Measurements from ENCODE around the gene ABCA13. TPM values are rescaled to one million over a fixed set of nuclear protein-coding genes. Genes with fewer than 3 reads are reported as not detected.

ABCA13 gene
- total RNA-seq, 1 donor from 2014 or later: not detected

DNA sequence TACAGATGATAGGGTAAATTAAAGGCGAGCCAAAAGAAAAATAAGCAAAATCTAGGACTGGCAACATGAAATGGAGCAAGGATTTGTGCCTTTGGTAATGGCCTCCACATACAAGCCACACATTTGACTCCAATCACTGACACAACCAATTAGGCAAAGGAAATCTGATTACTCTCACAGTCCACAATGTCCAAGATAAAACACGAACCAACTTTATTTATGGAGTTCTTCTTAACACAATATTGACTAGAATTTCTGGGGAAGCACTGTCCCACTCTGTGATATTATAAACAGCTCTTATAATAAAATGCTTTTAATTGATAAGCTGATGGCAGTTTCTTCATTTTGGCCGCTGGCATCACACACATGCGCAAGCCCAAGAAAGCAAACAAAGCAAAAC is 334.2 kb downstream of the ABCA13 start:
- DNase-seq (ENCODE audit: low read depth in 2 of 2): no peak

DNA sequence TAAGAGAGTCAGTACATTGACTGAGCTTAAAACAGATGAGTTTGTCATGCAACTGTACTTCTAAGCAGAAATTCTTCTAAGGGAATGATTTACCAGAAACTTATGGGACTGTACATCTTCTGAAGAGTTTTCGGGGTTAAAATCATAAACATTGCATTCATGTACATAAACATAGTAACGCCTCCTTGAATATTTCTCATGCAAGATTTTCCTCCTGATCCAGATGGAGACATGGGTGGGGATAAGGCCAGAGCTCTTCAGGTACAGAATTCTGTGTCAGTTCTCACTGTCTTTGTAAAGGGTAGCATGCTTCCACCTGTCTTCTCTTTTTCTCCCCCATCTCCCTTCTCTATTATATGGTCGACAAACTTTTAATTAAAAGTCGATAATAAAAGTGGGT is 335.3 kb downstream of the ABCA13 start:
- DNase-seq (ENCODE audit: low read depth in 2 of 2): no peak

DNA sequence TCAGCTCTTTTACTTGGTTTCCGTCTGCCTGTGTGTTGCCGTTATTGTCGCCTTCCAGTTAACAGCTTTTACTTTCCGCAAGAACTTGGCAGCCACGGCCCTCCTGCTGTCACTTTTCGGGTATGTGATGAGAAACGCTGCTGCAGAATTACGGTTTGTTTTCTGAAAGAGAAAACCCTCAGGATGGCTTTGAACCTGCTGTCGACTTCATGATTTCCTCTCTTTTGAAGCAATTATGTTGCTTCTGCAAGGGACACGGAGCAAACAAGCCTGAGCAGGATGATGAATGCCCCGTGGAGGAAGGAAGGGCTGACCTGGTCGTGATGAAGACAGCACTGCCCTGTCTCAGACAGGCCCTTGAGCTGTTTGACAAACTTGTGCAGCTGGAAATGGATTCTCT is 339.8 kb downstream of the ABCA13 start:
- no peak for DNase-seq (ENCODE audit: low read depth in 2 of 2)

DNA sequence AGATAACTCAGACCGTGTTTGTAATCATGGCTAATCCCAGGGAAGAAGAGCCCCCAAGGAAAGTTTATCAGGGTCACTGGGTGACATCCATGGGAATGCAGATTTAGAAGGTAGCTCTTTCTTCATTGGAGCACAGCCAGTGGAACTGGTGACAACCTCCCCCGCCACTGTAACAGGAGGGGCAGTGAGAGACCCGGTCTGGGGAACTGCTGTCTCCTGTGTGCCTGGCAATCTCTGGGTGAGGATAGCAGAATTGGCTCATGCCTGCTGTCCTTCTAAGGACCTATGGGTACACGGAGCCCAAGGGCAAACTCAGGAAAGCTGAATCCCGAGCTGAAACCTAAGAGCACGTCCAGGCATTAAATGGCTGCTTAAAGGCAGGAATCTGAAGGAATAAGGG is 341.6 kb downstream of the ABCA13 start:
- no peak for DNase-seq (ENCODE audit: low read depth in 2 of 2)

DNA sequence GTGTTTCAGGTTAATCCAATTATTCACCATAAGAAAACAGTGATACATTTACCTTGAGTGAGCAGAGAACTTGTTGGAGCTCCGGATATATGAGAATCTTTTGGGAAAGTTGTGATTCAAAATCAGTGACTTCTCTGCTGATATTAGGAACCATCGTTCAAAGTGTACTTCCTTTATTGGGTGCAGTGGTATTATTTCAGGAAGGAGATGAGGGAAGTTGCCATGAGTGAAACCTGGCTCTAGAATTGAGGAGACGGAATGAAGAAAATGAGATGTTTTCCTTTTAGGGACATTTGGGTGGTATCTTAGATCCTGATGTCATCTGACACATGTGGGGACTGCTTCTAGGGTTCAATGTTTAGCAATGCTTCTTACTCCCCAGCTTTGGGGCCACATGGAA is 343.9 kb downstream of the ABCA13 start:
- no peak for DNase-seq (ENCODE audit: low read depth in 2 of 2)

DNA sequence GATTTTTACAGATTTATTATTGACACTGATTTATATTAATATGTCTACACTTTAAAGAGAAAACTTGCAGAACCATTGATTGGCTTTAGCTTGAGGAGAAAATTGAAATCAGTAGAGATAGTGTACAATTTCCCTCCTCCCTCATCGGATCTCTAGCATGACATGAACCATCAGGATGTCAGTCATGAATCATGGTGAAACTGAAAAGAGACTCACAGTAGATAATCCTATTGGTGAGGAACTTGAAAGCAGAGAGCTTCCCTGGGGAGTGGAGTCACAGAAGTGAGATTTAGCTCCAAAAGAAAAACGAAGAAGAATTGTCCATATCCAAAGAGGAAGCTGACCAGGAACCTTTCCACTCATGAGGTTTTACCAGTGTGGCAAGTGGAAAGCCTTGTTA is 346.8 kb downstream of the ABCA13 start:
- no peak for DNase-seq (ENCODE audit: low read depth in 2 of 2)

DNA sequence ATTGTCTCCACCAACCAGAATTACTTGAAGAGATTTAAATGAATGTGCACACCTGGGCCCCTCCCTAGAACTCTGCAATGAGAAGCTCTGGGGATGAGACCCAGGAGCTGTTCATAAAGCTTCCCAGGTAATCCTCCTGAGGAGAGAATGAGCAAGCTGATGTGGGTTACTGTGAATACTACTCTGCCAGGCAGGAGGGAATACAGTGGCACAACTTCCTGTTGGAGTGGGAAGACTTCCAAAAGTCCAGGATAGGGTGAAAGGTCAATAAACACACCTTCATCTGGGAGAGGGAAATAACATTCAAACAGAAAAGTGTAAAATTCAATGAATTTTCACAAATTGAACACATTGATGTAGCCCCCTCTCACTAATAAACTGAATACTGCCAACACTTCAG is 351.4 kb downstream of the ABCA13 start:
- no peak for DNase-seq (ENCODE audit: low read depth in 2 of 2)

DNA sequence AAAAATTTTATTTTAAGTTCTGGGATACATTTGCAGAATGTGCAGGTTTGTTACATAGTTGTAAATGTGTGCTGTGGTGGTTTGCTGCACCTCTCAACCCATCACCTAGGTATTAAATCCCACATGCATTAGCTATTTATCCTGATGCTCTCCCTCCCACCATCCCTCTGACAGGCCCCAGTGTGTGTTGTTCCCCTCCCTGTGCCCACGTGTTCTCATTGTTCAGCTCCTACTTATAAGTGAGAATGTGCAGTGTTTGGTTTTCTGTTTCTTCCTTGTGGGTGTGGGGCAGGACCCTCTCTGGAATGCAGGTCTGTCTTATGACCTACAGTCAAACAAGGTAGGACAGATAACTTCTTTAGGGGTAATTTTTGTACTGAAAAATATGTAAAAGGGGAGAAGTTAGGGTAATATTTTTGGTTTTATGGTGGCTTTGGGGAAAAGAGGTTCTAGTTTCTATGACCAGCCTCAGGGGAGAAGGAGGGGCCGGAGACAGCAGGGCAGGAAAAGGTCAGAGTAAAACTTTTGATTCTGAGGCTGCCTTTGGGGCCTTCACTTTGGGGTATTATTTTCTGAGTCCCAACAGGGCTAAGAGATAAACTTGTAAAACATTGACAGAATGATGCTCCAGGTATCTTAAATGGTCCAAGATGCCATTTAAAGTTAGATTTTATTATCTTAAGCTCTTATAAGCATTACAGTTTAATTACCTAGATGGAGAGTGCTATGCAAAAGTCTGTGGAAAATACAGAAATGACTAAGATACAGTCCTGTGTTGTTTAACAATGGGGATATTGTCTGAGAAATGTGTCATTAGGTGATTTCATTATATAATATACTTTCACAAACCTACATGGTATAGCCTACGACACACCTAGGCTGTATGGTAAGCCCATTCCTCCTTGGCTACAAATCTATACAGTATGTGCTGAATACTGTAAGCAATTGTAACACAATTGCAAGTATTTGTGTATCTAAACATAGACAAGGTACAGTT is 354.8 kb downstream of the ABCA13 start:
- no peak for DNase-seq (ENCODE audit: low read depth in 2 of 2)

DNA sequence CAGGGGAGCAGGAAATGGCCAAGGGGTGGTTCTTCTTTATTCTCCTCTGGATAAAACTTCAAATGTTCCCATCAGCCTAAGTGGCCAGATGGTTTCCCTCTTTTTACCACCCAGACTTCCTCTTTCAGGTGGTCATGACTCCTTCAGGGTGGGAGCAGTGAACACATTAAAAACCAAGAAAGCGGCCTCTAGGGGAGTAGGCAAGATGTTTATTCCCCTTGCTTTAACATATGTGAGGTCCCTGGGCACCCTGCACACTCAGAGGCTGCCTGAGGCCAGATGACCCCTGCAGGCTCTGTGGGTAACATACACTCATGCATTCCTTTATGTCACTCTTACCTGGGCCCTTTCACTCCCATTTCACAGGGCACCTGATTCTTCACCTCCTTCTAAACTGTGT is 357.4 kb downstream of the ABCA13 start:
- DNase-seq (ENCODE audit: low read depth in 2 of 2): no peak

DNA sequence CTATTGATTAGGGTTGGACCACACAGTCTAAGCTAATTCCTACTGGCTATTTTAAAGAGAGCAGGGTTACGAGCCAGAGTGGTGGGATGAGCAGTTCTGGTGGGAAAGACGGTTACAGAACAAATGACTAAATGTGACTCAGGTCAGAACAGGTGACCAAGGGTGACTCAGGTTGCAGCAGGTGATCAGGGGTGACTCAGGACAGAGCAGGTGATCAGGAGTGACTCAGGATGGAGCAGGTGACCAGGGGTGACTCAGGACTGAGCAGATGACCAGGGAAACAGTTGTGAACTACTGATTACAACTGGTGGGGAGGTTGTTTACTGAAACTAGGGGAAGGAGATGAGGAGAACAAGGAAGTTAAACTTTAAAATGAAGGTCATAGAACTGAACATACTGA is 366.3 kb downstream of the ABCA13 start:
- no peak for DNase-seq (ENCODE audit: low read depth in 2 of 2)

DNA sequence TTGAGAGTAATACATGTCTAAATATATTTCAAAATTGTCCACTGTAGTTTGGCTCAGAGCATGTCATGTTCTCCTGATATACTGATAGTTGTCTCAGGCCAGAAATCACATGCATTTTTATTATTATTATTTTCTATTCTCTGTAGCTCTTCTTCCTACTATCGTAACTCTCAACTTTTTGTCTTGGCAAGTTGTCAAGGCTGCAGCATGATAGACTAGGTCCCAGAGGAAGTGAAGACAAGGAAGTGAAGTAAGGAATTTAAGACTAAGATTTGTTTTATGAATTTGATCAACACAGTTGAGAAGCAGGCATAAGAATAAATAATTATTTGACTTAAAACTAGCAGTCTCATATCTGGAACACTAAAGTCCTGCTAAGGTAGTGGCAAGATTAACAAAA is 369.5 kb downstream of the ABCA13 start:
- no peak for DNase-seq (ENCODE audit: low read depth in 2 of 2)

DNA sequence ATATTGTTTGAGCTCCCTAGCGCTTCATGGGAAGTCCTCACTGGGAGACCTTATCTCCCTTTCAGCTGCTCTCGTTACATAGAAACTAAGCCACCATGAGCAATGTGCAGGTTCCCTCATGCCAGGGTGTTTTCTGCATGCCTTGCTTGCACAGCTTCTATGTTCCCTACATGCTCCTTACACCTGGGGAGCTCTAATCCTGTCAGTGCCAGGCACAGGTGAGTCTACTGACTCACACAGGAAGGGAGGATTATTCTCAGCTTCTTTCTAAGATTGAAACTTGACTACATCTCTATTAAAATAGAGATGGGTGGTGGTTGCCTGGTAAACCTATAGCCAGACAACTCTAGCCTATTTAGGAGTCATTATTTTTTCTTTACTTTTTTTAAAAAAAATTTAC is 377.4 kb downstream of the ABCA13 start:
- DNase-seq (ENCODE audit: low read depth in 2 of 2): no peak

DNA sequence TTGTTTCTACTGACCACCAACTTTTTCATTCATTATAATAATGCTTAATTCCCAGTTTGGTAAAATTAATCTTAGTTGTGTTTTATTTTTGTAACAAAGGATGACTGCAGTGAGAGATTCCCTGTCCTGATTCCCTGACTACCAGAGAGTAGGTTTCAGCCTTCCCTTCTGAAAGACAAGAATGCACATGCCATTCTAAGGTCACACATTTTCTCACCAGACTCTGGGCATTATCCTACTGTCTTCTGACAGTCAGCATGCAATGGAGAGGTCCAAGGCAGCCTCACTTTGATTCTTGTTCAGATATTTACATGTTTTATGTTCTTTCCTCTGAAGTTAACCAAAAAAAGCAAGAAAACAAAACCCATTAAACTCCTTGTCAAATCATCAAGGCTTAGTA is 380.4 kb downstream of the ABCA13 start:
- no peak for DNase-seq (ENCODE audit: low read depth in 2 of 2)

DNA sequence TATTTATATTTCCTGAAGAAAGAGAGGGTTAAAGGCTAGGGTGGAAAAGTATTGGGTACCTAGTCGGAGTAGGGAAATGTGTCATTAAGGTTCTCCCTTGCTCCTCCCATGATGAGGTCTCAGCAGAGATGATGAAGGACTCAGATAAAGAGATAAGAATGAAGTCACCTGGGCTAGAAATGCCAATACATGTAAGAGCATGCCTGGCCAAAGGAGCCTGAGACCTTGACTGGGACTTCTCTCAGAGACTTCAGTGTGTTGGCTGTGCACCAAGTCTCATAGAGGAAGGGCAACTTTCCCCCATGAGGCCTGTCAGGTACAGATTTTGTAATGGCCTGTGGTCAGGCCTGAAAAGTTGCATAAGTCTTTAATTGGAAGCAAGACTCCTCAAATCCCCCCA is 392.1 kb downstream of the ABCA13 start:
- no peak for DNase-seq (ENCODE audit: low read depth in 2 of 2)

DNA sequence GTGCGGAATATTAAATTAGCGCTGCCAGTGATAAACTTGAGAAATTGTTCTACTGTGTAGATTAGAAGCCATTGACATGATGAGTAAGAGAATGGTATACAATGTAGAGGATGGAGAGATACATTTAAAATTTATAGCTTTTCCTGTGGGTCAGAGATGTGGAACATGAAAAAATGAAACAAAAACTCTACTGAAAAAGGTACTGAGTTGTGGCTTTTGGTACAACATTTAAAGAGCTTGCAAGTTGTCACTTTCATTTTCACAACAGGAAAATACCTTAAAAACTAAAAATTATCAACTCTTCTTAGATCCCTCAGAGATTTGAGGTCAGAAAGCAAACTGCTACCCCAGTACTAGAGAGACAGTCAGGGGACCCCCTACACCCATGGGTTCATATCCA is 404.3 kb downstream of the ABCA13 start:
- no peak for DNase-seq (ENCODE audit: low read depth in 2 of 2)

DNA sequence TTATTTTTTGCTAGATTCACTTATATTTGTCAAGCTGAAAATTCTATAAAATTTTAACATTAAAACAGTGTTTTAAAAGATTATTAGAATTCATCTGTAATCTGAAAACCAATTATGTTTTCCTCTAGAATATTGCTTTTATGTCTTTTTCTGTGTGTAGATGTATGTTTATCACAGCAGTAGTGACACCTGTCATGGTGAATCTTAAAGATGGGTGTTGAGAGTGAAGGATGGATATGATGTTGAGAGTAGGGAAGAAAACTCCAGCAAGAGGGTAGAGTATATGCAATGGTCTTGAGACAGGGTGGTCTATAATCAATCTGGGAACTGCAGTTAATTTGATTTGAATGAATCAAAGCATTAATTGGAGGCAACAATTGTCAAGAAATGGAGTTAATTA is 416.2 kb downstream of the ABCA13 start:
- DNase-seq (ENCODE audit: low read depth in 2 of 2): no peak

DNA sequence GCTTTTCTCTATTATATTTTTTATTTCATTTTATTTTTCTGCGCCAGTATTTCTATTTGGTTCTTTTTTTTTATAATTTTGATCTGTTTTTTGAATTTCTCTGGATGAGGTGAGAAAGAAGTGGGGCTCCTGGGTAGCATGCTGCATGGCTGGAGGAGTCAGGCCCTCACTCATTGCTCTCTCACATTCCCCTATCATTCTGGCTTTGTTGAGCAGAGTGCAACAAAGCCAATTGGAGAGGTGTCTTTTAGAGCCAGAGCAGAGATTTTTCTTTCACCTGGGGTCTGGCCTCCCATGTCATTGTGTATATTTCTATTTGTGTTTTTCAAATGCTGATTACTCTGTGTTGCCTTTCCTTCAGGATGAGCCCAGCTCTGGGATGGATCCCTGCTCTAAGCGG is 423.1 kb downstream of the ABCA13 start:
- no peak for DNase-seq (ENCODE audit: low read depth in 2 of 2)

DNA sequence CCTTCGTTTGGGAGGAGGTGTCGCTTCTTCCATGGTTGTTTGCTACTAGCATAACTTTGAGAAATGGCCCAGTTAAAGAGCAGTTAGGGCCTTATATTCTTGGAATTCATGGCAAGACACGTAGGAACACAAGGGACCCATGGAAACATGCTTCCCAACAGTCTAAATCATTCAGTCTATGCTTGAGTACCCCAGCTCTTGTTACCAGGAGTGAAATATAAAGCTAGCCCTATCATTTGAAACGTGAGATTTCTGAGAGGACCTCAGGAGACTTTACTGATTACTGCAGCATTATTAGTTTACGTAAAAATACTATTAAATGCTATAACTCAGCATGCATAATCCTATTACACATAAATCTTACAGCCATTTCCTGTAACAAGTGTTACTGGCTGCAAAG is 424.5 kb downstream of the ABCA13 start:
- no peak for DNase-seq (ENCODE audit: low read depth in 2 of 2)

DNA sequence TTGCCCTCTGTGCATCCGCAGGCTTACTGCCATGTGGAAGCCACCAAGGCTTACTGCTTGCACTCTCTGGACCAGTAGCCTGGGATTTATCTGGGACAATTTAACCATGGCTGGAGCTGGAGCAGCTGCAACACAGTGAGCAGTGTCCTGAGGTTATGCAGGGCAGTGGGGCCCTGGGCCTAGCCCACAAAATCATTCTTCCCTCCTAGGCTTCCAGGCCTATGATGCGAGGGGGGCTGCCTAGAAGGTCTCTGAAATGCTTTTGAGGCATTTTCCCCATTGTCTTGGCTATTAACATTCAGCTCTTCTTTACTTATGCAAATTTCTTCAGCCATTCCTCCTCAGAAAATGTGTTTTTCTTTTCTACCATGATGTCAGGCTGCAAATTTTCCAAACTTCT is 439.4 kb downstream of the ABCA13 start:
- no peak for DNase-seq (ENCODE audit: low read depth in 2 of 2)

DNA sequence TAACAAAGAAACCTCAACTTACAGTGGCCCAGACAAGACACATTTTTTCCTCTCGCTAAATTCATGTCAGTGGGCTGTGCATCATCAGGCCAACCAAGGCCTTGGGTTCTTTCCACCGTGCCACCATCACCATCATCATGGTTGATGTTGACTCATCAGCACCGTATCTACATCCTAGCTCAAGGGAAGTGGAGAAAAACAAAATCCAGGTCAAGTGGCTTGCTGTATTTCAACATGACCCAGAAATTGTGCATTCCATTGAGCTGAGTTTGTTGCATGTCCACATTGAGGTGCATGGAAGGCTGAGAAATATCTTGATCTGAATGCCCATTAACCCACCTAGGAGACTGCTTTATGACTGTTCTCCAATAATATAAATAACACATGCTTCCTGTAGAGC is 440.7 kb downstream of the ABCA13 start:
- DNase-seq (ENCODE audit: low read depth in 2 of 2): no peak

DNA sequence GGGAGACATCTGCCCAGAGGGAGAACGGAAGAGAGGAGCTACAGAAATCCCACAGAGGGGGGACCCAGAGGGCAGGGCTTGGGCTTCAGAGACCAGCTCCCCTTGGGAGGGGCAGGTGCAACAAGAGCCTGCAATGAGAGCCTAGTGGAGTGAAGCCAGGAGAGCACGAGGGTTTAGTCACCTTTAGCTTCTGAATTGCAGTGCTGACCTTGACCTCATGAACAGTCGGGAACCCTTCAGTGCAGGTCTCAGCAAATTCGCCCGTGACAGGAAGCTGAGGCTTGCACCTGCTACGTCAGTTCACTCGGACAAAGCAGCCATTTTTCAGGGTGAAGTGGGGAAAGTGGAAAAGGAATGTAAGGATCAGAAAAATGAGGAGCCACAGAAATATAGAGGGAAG is 446.2 kb downstream of the ABCA13 start:
- no peak for DNase-seq (ENCODE audit: low read depth in 2 of 2)

DNA sequence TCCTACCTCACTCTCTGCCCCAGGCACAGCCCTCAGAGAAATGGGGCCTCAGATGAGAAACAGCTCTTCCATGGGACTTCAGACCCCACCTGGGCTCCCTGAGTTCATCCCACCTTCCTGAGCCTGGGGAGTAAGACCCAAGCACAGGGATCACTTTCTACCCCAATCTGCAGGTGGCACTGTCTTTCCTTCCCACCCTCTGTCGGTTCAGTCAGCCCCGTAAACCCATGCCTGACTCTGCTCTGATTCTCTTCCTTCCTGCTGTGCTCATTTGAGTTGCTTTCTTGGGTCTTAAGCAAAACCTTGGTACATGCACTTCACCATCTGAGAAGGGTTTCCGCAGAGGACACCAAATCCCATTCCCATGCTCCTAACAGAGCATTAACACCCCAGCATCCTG is 446.7 kb downstream of the ABCA13 start:
- no peak for DNase-seq (ENCODE audit: low read depth in 2 of 2)

DNA sequence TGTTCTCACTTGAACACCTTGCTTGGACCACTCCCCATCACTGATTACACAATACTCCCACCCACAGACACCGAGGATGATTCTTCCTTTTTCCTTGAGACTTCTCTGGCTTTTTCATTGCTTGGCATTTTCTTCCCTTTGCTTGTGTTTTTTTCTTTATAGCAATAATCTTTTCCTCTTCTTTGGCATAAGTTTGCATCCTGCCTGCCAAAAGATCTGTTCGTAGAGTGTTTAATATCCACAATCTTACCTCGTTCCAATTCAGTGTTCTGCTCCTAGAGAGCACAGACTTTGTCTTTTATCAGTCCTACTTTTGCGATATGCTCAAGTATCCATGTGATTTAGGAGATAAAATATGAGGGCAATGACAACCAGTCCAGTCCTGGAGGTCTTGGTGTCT is 449.8 kb downstream of the ABCA13 start:
- DNase-seq (ENCODE audit: low read depth in 2 of 2): no peak

DNA sequence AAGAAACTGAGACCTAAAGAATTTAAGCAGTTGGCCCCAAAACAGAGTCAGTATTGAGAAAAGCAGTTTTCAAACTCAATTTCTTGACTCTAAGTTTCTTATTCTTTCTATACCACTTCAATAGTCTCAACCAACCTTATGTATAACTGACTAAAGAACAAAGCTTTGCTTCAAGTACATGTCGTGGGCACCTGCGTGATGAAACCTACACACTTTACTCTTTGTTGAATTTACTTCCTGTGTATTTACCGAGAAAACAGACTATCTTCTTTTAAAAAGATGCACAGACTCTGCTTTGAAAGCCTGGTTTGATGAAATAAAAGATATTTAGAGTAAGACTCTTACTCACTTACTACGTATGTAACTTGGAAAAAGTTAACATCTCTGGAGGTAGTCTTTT is 455.9 kb downstream of the ABCA13 start:
- DNase-seq (ENCODE audit: low read depth in 2 of 2): no peak

Data from lung microvascular endothelial cell (primary cell).